ENCODE measurements around the gene MMUT. TPM values are rescaled to one million over a fixed set of nuclear protein-coding genes. Genes with fewer than 3 reads are reported as not detected.
A peak's percentile ranks its signal among the peaks of the same experiment; 100 is the strongest.
"Not testable (repeated sequence)": the region's sequence is repeated elsewhere in the genome, so short reads cannot be mapped to it uniquely, and the experiment has no call there.

MMUT gene
- total RNA-seq, 1 experiment from 2014 or later: 15.1 TPM

DNA sequence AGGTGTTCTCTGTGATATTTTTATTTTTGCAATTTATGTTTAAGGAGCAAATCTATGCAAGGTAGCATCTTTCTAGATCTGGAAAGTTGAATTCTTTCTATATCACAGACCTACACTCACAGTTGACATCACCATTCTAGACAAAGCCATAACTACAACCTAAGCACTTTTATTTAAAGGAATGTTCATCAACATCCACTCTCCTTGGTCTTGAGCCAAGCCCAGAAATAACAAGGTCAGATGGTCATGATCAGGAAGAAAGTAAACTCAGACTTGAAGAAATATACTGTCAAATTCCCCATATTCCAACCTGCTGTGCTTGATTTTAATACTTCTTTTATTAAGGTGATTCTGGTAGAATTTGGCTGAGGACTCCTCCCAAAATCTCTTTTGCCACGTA is 32.2 kb downstream of the MMUT start:
- in situ Hi-C loops (cut with HindIII; ENCODE audit: low sequenced_read_pairs): no loop called here
- no peak for DNase-seq (ENCODE audit: low spot score)

DNA sequence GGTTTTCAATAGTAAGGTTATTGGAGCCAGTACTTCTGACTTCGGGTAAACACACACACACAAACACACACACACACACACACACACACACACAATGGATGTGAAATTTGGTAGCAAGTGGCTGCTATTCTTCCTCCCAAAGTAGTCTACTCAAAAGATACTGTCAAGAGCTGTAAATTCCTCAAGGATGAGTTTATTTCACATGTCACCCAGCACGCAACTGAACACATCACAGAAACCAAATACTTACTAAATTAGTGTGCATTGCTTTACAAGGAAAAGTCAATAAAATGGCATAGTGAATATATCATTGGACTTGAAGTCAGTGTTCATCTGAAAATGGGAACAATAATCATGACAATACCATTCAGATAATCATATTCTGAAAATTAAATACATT is 32.9 kb downstream of the MMUT start:
- in situ Hi-C loops (cut with HindIII; ENCODE audit: low sequenced_read_pairs): no loop called here
- DNase-seq (ENCODE audit: low spot score): no peak

DNA sequence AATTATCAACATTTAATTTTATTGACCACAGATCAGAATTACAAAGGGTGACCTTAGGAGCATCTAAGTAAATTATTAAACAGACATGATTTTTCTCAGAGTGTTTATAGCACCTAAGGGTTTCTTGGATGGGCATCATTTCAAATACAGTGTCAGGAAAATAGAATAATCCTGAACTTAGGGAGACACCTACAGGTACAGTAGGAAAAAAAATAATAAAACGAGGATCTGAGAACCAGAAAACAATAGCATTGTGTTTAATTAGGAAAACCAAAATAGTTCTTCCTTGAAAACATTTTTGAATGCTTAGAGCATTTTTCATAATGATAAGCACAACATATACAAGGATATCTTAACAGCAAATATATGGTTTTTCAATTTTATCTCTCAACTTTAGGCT is 39.2 kb downstream of the MMUT start:
- no peak for DNase-seq (ENCODE audit: low spot score)
- in situ Hi-C loops (cut with HindIII; ENCODE audit: low sequenced_read_pairs): no loop called here

DNA sequence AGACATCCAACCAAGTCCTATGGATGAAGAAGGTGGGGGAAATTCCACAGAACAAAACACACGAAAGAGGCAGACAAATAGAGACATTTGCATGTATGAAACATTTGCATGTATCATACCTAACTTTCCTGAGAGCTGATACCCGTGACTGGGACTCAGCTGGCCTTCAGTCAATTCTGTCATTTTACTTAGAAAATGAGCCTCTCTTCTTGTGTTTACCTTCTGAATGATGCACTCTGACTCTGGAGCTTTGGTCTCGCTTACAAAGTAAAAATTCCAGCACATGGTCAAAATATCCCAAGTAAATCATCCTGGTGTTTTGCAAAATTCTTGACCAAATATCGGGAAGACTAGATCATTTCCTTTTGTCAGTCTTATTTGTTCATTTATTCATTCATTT is 46.9 kb downstream of the MMUT start:
- no peak for DNase-seq (ENCODE audit: low spot score)
- in situ Hi-C loops (cut with HindIII; ENCODE audit: low sequenced_read_pairs): no loop called here

DNA sequence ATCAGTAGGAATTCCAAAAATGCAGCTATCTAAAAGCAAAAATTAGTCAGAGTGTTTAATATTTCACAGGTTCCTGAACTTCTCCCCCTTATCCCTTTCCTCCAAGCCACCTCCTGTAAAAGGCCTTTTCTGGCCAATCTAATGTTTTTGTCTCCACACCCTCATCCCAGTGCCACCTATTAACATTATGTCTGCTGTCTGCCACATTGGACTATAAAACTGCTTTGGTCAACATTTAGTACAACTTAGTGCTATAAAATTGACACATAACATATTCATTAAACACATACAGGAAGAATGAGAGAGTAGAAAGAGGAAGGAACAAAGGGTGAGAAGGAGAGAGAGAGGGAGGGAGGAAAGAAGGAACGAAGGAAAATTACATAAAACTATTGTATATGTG is 47.7 kb downstream of the MMUT start:
- in situ Hi-C loops (cut with HindIII; ENCODE audit: low sequenced_read_pairs): no loop called here
- no peak for DNase-seq (ENCODE audit: low spot score)

DNA sequence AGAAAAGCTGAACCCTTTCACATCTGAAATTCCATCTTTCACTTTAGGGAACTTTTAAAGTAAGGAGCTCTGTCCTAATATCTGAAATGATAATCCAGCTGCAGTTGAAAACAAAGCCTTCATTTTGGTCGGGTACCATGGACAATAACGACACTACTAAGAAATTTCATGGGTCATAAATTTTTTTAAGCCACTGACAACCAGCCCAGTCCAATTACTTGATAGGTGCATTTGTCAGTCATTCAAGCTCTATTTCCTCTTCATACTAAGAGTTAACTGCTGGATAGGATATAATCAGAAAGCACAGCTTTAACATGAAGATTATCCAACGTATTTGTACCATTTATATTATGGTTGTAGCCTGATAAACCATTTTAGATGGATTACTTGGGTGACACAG is 52.5 kb downstream of the MMUT start:
- in situ Hi-C loops (cut with HindIII; ENCODE audit: low sequenced_read_pairs): no loop called here
- no peak for DNase-seq (ENCODE audit: low spot score)

DNA sequence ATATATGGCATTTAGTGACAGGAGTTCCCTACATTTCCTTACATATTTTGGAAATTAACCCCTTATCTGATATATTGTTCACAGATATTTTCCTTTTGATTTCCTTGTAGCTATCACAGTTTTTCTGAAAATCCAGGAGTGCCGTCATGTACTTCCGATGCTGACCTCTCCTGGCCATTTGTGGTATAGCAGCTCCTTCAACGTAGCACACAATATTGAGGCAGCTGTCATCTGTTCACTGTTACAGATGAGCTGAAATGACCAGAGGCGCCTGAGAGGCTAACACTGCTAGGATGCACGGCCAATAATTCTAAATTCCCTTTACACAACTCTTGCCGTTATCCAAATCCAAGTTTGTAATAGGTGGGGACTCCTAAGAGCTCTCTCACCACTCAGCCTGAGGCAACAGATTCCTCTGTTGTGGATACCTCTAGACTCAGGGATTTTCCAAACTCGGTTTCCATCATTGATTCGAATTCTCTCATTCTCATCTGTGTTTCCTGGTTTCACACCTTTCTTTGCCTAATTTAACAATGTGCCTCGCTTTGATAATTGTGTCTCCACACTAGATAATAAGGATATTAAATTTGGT is 53.0 kb downstream of the MMUT start:
- peak; percentile 71 for DNase-seq (ENCODE audit: low spot score)
- in situ Hi-C loops (cut with HindIII; ENCODE audit: low sequenced_read_pairs): no loop called here

DNA sequence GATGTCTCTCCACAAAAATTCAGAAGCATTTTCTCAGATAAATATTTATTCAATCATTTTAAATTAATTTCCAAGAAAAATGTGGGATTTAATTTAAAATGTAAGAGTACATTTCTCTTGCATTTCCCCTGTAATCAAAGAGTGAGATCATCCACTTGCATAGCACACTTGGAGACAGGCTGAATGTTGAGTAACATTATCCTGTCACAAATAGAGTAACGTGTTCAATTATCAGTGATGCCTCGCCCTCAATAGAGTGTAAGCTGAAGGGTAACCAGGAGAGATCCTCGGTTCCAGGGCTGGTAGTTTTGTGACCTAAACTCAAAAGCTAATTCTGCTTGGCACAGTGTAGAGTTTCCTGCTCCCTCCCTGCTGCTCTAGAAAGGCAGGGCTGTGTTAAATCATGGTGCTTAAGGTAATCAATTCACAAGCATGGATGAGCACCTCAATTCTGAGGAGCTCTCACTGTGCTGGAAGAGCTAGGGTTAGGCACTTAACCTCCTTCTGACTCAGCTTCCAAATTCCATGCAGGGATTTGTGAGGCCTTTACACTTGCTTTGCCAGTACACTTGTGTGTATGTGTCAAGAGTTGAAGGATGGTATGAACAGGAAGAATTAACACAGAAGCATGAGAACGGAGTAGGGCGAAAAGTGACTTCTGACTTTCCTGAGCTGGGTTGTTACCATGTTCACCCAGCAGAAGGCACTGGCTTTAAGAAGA is 56.6 kb downstream of the MMUT start:
- in situ Hi-C loops (cut with HindIII; ENCODE audit: low sequenced_read_pairs): no loop called here
- no peak for DNase-seq (ENCODE audit: low spot score)

DNA sequence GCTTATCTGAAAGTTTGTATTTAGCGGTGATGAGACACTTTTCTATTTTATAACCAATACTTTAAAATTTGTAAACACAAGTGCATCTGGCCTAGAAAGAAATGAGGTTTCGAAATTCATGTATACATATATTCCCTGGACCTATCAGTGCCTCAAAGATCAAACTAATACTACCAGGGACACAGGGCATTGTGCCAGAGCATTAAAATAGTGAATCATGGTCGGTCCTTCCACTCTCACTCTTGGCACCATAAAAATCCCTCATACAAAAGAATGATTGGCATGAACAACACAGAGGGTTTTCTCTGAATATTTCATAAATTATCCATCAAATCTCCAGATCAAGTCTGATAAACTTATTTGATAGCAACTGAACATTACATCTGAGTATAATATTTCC is 62.0 kb downstream of the MMUT start:
- no peak for DNase-seq (ENCODE audit: low spot score)
- in situ Hi-C loops (cut with HindIII; ENCODE audit: low sequenced_read_pairs): no loop called here

DNA sequence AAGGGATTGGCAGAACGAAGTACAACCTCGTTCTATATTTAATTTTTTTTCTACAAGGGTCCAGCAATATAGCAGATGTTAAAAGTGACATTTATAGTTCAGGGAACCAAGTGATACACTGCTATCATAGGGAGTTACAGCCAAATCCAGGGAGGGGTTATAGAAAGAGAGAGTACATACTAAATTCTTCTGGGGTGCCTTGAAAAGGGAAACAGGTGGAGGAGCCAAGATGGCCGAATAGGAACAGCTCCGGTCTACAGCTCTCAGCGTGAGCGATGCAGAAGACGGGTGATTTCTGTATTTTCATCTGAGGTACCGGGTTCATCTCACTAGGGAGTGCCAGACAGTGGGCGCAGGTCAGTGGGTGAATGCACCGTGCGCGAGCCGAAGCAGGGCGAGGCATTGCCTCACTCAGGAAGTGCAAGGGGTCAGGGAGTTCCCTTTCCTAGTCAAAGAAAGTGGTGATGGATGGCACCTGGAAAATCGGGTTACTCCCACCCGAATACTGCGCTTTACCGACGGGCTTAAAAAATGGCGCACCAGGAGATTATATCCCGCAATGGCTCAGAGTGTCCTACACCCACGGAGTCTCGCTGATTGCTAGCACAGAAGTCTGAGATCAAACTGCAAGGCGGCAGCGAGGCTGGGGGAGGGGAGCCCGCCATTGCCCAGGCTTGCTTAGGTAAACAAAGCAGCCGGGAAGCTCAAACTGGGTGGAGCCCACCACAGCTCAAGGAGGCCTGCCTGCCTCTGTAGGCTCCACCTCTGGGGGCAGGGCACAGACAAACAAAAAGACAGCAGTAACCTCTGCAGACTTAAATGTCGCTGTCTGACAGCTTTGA is 76.2 kb downstream of the MMUT start:
- in situ Hi-C loops (cut with HindIII; ENCODE audit: low sequenced_read_pairs); DNase-seq (ENCODE audit: low spot score): not testable (repeated sequence)

DNA sequence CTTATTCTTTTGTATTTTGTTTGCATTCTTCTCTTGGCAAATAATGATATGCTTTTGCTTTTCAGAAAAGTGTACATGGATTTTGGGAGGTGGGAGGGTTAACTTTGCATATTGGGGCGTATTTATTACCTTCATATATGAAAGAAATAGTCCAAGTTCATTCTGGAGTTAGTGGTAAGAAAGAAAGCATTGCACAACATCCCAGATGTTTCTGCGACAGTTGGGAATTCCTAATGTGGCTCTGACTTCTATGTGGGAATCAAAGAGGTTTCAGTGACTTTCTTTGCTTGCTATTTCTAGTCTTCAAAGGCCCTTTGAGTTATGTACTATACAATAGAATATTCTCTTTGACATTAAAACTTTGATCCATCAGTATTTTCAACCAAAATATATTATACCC is 78.1 kb downstream of the MMUT start:
- in situ Hi-C loops (cut with HindIII; ENCODE audit: low sequenced_read_pairs): no loop called here
- DNase-seq (ENCODE audit: low spot score): no peak

Other genes starting within 250 kb of the MMUT start
- gene CENPQ, start 117 bp upstream of the MMUT start, total RNA-seq (2014; rRNA removed; shearing (Covaris generic)): 9.1 and 17.7 TPM in 2 replicates
- gene GLYATL3, start 36.7 kb upstream of the MMUT start, total RNA-seq (2014; rRNA removed; shearing (Covaris generic)): 0.18 TPM in 1 of 2 replicates, not detected in the other
- gene C6orf141, start 87.4 kb upstream of the MMUT start, total RNA-seq (2014; rRNA removed; shearing (Covaris generic)): 0.17 TPM in 1 of 2 replicates, not detected in the other
- not detected in 2 replicates for gene RHAG, start 173.6 kb upstream of the MMUT start, total RNA-seq (2014; rRNA removed; shearing (Covaris generic))

Data from G401 (cell line).